Caco-2 (cell line): ENCODE data around the gene TDRD5. TPM values are rescaled to one million over a fixed set of nuclear protein-coding genes. Genes with fewer than 3 reads are reported as not detected.

Experiments used
- BruUV-seq: library from RNA; stranded (reverse); fragments of 400-500 nt; replicated peaks from 2 replicates; lab custom pipeline; 2021; lab: Mats Ljungman, UMichigan
- CTCF ChIA-PET: fragments of 300-600 bp; sonication (Branson Sonifier 250); formaldehyde crosslinking; loops from one replicate; lab custom pipeline; 2022; ENCODE audit warnings: antibody characterized with exemption; lab: Charles Lee
- POLR2A ChIA-PET: fragments of 300-600 bp; sonication (Branson Sonifier 250); formaldehyde crosslinking; loops from one replicate; lab custom pipeline; 2022; ENCODE audit warnings: antibody characterized with exemption; lab: Charles Lee
- DNase-seq, 2 experiments: peaks; one replicate each; pipeline versions ENCODE4 v3.0.0 to v3.0.0-alpha.2; 2020 to 2022
- H3K27me3 ChIP-seq: replicated peaks from 2 replicates; pipeline ENCODE4 v1.6.0; 2011; ENCODE audit warnings: low read length; ENCODE audit not compliant: control insufficient read depth, insufficient read depth
- H3K36me3 ChIP-seq: 2 replicates; pipeline ENCODE4 v1.5.1; 2011; ENCODE audit warnings: low read length; ENCODE audit not compliant: control insufficient read depth, insufficient read depth
- H3K4me1 ChIP-seq: fragments of 250-450 bp; sonication (Bioruptor Pico); 2 replicates; pipeline ENCODE4 v1.5.1; 2020; ENCODE audit warnings: mild to moderate bottlenecking
- H3K4me3 ChIP-seq: 2 replicates; pipeline ENCODE4 v1.5.1; 2011; ENCODE audit warnings: low read depth, mild to moderate bottlenecking, control low read depth, low read length
- H3K9me3 ChIP-seq: fragments of 250-450 bp; sonication (Bioruptor Pico); 2 replicates; pipeline ENCODE4 v1.5.1; 2020; ENCODE audit warnings: mild to moderate bottlenecking, moderate library complexity
- H3K27ac Mint-ChIP-seq: one replicate; pipeline ENCODE4 v1.8.0; 2022; ENCODE audit warnings: mixed read lengths; ENCODE audit not compliant: unreplicated experiment
- H3K27me3 Mint-ChIP-seq: one replicate; pipeline ENCODE4 v1.8.0; 2022; ENCODE audit warnings: mixed read lengths; ENCODE audit not compliant: insufficient read depth, unreplicated experiment
- H3K36me3 Mint-ChIP-seq: one replicate; pipeline ENCODE4 v1.8.0; 2022; ENCODE audit warnings: mild to moderate bottlenecking, mixed read lengths; ENCODE audit not compliant: insufficient read depth, unreplicated experiment
- H3K4me1 Mint-ChIP-seq: one replicate; pipeline ENCODE4 v1.8.0; 2022; ENCODE audit warnings: low read depth, mixed read lengths; ENCODE audit not compliant: unreplicated experiment
- H3K4me3 Mint-ChIP-seq: one replicate; pipeline ENCODE4 v1.8.0; 2022; ENCODE audit warnings: mild to moderate bottlenecking, moderate library complexity, mixed read lengths; ENCODE audit not compliant: unreplicated experiment
- H3K9me3 Mint-ChIP-seq: one replicate; pipeline ENCODE4 v1.8.0; 2022; ENCODE audit warnings: mixed read lengths; ENCODE audit not compliant: unreplicated experiment
- CTCF ChIP-seq, 2 experiments: fragments of 200-600 bp in 1 of 2; IDR thresholded peaks; 1 replicate in 1 of 2; 2 replicates in 1 of 2; pipeline versions ENCODE4 v1.5.1 to v1.8.0; 2011 to 2022; ENCODE audit warnings: antibody characterized with exemption in 1 of 2, control low read depth in 1 of 2, inconsistent platforms in 1 of 2, low read depth in 1 of 2, low read length in 1 of 2, mild to moderate bottlenecking in 1 of 2, moderate library complexity in 1 of 2; ENCODE audit not compliant: insufficient read depth in 1 of 2, severe bottlenecking in 1 of 2, unreplicated experiment in 1 of 2
- intact Hi-C: fragments of 100-400 bp; cut with micrococcal nuclease; formaldehyde crosslinking; loops from one replicate; pipeline ENCODE4 v1.10.0; 2022; ENCODE audit not compliant: unreplicated experiment
- total RNA-seq: library from RNA; stranded (reverse); gene quantifications from 2 replicates; pipeline ENCODE4 v1.2.3, GENCODE V29; 2022

Gene TDRD5
- total RNA-seq, 1 experiment from 2014 or later = 0.52 TPM

GRCh38 chr1:179612361-179612760 lies 20.7 kb downstream of the TDRD5 start:
- intact Hi-C loops = no loop called here
- no peak overlapping the region for H3K27ac Mint-ChIP-seq
- no TSS peak for BruUV-seq
- H3K27me3 Mint-ChIP-seq = peaks cover 12% of the 10 kb centered on the region
- Histone ChIP-seq H3K36me3 (no peaks in the 10 kb centered on the region), H3K27me3 (no peaks in the 10 kb centered on the region), H3K4me1 (no peaks in the 10 kb centered on the region), H3K4me3 (no peak overlapping the region), H3K9me3 (no peaks in the 10 kb centered on the region)
- TF ChIP-seq CTCF (IDR thresholded peaks at IDR 0.05; ENCODE audit: insufficient read depth in 1 of 2, low read depth in 1 of 2, low read length in 1 of 2, severe bottlenecking in 1 of 2, unreplicated experiment in 1 of 2) = no peak
- ChIA-PET CTCF (no interaction called here), POLR2A (no interaction called here)
- no peaks in the 10 kb centered on the region for H3K4me1 Mint-ChIP-seq
- no peak overlapping the region for H3K4me3 Mint-ChIP-seq
- no peaks in the 10 kb centered on the region for H3K9me3 Mint-ChIP-seq
- no peaks in the 10 kb centered on the region for H3K36me3 Mint-ChIP-seq
- DNase-seq = no peak

DNA sequence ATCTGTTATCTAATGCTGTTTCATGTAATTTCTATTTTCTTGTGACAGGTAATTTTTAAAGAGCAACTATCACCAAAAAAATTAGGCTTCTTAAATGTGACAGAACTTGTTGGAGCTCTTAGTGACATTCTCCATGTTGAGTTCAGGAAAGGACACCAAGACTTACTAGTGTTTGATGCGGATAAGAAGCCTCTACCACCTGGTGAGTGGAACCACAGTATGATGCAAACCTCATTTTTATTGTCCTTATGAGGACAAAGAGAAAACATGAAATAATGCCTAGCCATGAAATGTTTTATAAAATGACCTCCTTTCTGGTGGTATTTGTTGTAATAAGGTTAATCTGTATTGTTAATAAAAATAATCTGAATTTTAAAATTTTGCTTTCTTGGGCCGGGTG lies 39.1 kb downstream of the TDRD5 start:
- no peaks in the 10 kb centered on the region for H3K4me1 ChIP-seq
- Mint-ChIP-seq H3K9me3 (no peaks in the 10 kb centered on the region), H3K36me3 (no peaks in the 10 kb centered on the region), H3K27ac (no peak overlapping the region), H3K4me1 (no peaks in the 10 kb centered on the region), H3K27me3 (peaks cover 13% of the 10 kb centered on the region), H3K4me3 (no peak overlapping the region)
- intact Hi-C loops = no loop called here
- no peaks in the 10 kb centered on the region for H3K27me3 ChIP-seq
- no peak overlapping the region for H3K4me3 ChIP-seq
- DNase-seq = no peak
- CTCF ChIA-PET = no interaction called here
- H3K36me3 ChIP-seq = no peaks in the 10 kb centered on the region
- BruUV-seq = no TSS peak
- no peak for TF ChIP-seq CTCF (IDR thresholded peaks at IDR 0.05; ENCODE audit: insufficient read depth in 1 of 2, low read depth in 1 of 2, low read length in 1 of 2, severe bottlenecking in 1 of 2, unreplicated experiment in 1 of 2)
- POLR2A ChIA-PET = no interaction called here
- H3K9me3 ChIP-seq = no peaks in the 10 kb centered on the region

- POLR2A ChIA-PET = no interaction called here
- H3K36me3 Mint-ChIP-seq = no peaks in the 10 kb centered on the region
- no peaks in the 10 kb centered on the region for H3K4me1 ChIP-seq
- H3K27me3 Mint-ChIP-seq = peaks cover 13% of the 10 kb centered on the region
- no peak for TF ChIP-seq CTCF (IDR thresholded peaks at IDR 0.05; ENCODE audit: insufficient read depth in 1 of 2, low read depth in 1 of 2, low read length in 1 of 2, severe bottlenecking in 1 of 2, unreplicated experiment in 1 of 2)
- no TSS peak for BruUV-seq
- H3K9me3 ChIP-seq = no peaks in the 10 kb centered on the region
- no peaks in the 10 kb centered on the region for H3K9me3 Mint-ChIP-seq
- H3K4me3 ChIP-seq = no peak overlapping the region
- H3K36me3 ChIP-seq = no peaks in the 10 kb centered on the region
- H3K27me3 ChIP-seq = no peaks in the 10 kb centered on the region
- H3K4me3 Mint-ChIP-seq = no peak overlapping the region
- no peaks in the 10 kb centered on the region for H3K4me1 Mint-ChIP-seq
- CTCF ChIA-PET = no interaction called here
- no peak for DNase-seq
- intact Hi-C loops = no loop called here
- no peak overlapping the region for H3K27ac Mint-ChIP-seq
Measured at GRCh38 chr1:179632868-179633267, 41.2 kb downstream of the TDRD5 start.
